NCI-H1436 treated with DMSO at 0.1 percent for 48 hours (cell line): ENCODE results near the gene GPC1.

Source experiments
- DNase-seq: peaks from one replicate; lab custom pipeline; 2025; lab: John Stamatoyannopoulos, UW

Gene GPC1

GRCh38 chr2:240397924-240398645 lies 37.4 kb upstream of the GPC1 start:
- no peak for DNase-seq

- no peak for DNase-seq
Observed at GRCh38 chr2:240398661-240399267, 36.7 kb upstream of the GPC1 start.

GRCh38 chr2:240399419-240400324 lies 35.8 kb upstream of the GPC1 start:
- no peak for DNase-seq

GRCh38 chr2:240400371-240401161 lies 34.9 kb upstream of the GPC1 start:
- no peak for DNase-seq

- DNase-seq = no peak
Observed at GRCh38 chr2:240401308-240401707, 34.2 kb upstream of the GPC1 start.

GRCh38 chr2:240401781-240402551 lies 33.5 kb upstream of the GPC1 start:
- no peak for DNase-seq

GRCh38 chr2:240402566-240403272 lies 32.7 kb upstream of the GPC1 start:
- no peak for DNase-seq

GRCh38 chr2:240403396-240404104 lies 31.9 kb upstream of the GPC1 start:
- no peak for DNase-seq

GRCh38 chr2:240404174-240404852 lies 31.1 kb upstream of the GPC1 start:
- DNase-seq = no peak

- DNase-seq = no peak
Observed at GRCh38 chr2:240405133-240405532, 30.3 kb upstream of the GPC1 start.

GRCh38 chr2:240405684-240406313 lies 29.7 kb upstream of the GPC1 start:
- no peak for DNase-seq

GRCh38 chr2:240407090-240407489 lies 28.4 kb upstream of the GPC1 start:
- DNase-seq = no peak

- no peak for DNase-seq
Observed at GRCh38 chr2:240410004-240410403, 25.5 kb upstream of the GPC1 start.

- no peak for DNase-seq
Observed at GRCh38 chr2:240410808-240411207, 24.7 kb upstream of the GPC1 start.

- DNase-seq = no peak
Observed at GRCh38 chr2:240411261-240412160, 24.0 kb upstream of the GPC1 start.

- no peak for DNase-seq
Observed at GRCh38 chr2:240412211-240412861, 23.1 kb upstream of the GPC1 start.
